Activated T-helper 17 cell treated with anti-CD3 and anti-CD28 coated beads, Interleukin-2, amount 50 U/mL, for 72 hours (primary cell): Measurements from ENCODE around the gene VSNL1. TPM values are rescaled to one million over a fixed set of nuclear protein-coding genes. Genes with fewer than 3 reads are reported as not detected.

Source experiments
- ATAC-seq: fragments of 150-1000 bp; cut with Tn5 transposase; replicated peaks from 2 replicates; pipeline ENCODE4 v1.10.0; 2021; ENCODE audit warnings: mild to moderate bottlenecking, moderate library complexity
- H3K27ac Mint-ChIP-seq: one replicate; pipeline ENCODE4 v1.8.0; 2022; ENCODE audit warnings: mixed read lengths
- H3K27me3 Mint-ChIP-seq: one replicate; pipeline ENCODE4 v1.8.0; 2022; ENCODE audit warnings: mixed read lengths
- H3K36me3 Mint-ChIP-seq: one replicate; pipeline ENCODE4 v1.8.0; 2022; ENCODE audit warnings: low read depth, mild to moderate bottlenecking, mixed read lengths
- H3K4me1 Mint-ChIP-seq: one replicate; pipeline ENCODE4 v1.8.0; 2022; ENCODE audit warnings: mixed read lengths
- H3K4me3 Mint-ChIP-seq: one replicate; pipeline ENCODE4 v1.8.0; 2022; ENCODE audit warnings: mild to moderate bottlenecking, mixed read lengths
- H3K9me3 Mint-ChIP-seq: one replicate; pipeline ENCODE4 v1.8.0; 2022; ENCODE audit warnings: mixed read lengths
- total RNA-seq, 2 donors: library from RNA; stranded (reverse); gene quantifications; one replicate each; pipeline ENCODE4 v1.2.3, GENCODE V29; 2022

The VSNL1 gene
- not detected for total RNA-seq

DNA sequence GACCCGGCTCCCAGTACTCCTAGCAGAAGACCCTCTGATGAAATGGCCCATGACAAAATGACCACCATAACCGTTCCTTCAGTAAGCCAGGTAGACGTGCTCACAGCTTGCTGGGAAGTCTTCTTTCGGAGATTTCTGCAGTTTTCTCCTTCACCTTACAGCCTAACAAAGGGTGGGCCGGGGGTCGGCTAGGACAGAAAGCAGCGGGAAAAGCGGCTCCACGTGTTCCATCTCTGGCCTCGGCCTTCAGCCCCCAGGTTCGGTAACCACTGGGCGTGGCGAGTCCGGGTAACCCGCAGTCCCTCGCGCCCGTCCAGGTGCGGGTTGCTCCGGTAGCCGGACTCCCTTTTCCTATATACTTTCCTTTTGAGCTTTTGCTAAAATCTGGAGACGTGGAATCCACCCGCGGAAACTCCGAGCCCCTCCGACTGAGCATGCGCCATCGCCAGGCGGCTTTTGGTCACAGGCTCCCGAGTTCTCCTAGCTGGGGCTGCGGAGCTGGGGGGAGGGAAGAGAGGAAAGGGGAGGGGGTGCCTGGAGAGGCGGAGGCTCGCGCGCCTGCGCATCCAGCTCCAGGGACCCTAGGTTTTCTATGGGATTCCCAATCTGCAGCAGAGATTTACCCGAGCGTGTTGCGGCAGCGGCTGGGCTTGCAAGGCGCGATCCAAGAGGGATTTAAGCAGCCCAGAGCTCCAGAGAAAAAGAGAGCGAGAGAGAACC, at the start of gene VSNL1:
Gene VSNL1, plus strand, starts transcription at position 604 of the 720 bp plus-strand sequence. CDS start 51,379 bp downstream, outside the sequence.
- Mint-ChIP-seq H3K4me1 (peaks cover 8% of the 10 kb centered on the region), H3K9me3 (peaks cover 5% of the 10 kb centered on the region), H3K36me3 (no peaks in the 10 kb centered on the region), H3K27ac (no peak within 1 kb of the TSS), H3K27me3 (peaks cover 52% of the 10 kb centered on the region), H3K4me3 (no peak within 1 kb of the TSS)
- no peak for ATAC-seq

DNA sequence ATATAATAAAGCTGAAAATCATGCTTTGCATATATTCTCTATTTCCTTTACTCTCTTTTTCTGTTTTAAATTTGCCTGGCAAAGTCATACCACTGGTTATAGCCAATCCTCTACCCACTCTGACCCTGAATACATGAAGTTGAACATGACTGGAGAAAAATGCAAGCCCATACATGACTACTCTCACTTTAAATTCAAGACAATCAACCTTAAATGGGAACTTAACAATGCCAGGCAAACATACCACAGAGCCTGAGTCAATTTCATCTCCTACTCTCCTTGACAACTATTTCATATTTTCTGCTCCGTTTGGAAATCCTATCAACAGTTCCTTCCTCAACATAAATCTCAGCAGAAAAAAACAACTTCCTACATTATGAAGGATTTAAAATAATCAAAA, 44.9 kb upstream of the VSNL1 start:
- no peak for ATAC-seq
- Mint-ChIP-seq H3K36me3 (no peaks in the 10 kb centered on the region), H3K4me3 (no peak overlapping the region), H3K27ac (no peak overlapping the region), H3K4me1 (no peaks in the 10 kb centered on the region), H3K27me3 (no peaks in the 10 kb centered on the region), H3K9me3 (no peaks in the 10 kb centered on the region)

GRCh38 chr2:17497718-17498117, 42.8 kb upstream of the VSNL1 start:
- H3K9me3 Mint-ChIP-seq = no peaks in the 10 kb centered on the region
- no peak overlapping the region for H3K4me3 Mint-ChIP-seq
- H3K27me3 Mint-ChIP-seq = no peaks in the 10 kb centered on the region
- no peak overlapping the region for H3K27ac Mint-ChIP-seq
- no peaks in the 10 kb centered on the region for H3K36me3 Mint-ChIP-seq
- no peaks in the 10 kb centered on the region for H3K4me1 Mint-ChIP-seq
- ATAC-seq = no peak

- Mint-ChIP-seq H3K27ac (no peak overlapping the region), H3K36me3 (no peaks in the 10 kb centered on the region), H3K4me3 (no peak overlapping the region), H3K27me3 (no peaks in the 10 kb centered on the region), H3K9me3 (peaks cover 4% of the 10 kb centered on the region), H3K4me1 (no peaks in the 10 kb centered on the region)
- ATAC-seq = no peak
Observed at GRCh38 chr2:17506736-17507616, 33.5 kb upstream of the VSNL1 start.

- no peaks in the 10 kb centered on the region for H3K36me3 Mint-ChIP-seq
- no peak overlapping the region for H3K4me3 Mint-ChIP-seq
- ATAC-seq = no peak
- H3K9me3 Mint-ChIP-seq = peaks cover 3% of the 10 kb centered on the region
- no peak overlapping the region for H3K27ac Mint-ChIP-seq
- peaks cover 11% of the 10 kb centered on the region for H3K27me3 Mint-ChIP-seq
- no peaks in the 10 kb centered on the region for H3K4me1 Mint-ChIP-seq
Observed at GRCh38 chr2:17515652-17516051, 24.8 kb upstream of the VSNL1 start.

GRCh38 chr2:17517481-17518211, 22.9 kb upstream of the VSNL1 start:
- H3K4me3 Mint-ChIP-seq = no peak overlapping the region
- no peaks in the 10 kb centered on the region for H3K4me1 Mint-ChIP-seq
- peaks cover 3% of the 10 kb centered on the region for H3K9me3 Mint-ChIP-seq
- H3K27ac Mint-ChIP-seq = no peak overlapping the region
- H3K27me3 Mint-ChIP-seq = peaks cover 11% of the 10 kb centered on the region
- H3K36me3 Mint-ChIP-seq = no peaks in the 10 kb centered on the region
- ATAC-seq = no peak

DNA sequence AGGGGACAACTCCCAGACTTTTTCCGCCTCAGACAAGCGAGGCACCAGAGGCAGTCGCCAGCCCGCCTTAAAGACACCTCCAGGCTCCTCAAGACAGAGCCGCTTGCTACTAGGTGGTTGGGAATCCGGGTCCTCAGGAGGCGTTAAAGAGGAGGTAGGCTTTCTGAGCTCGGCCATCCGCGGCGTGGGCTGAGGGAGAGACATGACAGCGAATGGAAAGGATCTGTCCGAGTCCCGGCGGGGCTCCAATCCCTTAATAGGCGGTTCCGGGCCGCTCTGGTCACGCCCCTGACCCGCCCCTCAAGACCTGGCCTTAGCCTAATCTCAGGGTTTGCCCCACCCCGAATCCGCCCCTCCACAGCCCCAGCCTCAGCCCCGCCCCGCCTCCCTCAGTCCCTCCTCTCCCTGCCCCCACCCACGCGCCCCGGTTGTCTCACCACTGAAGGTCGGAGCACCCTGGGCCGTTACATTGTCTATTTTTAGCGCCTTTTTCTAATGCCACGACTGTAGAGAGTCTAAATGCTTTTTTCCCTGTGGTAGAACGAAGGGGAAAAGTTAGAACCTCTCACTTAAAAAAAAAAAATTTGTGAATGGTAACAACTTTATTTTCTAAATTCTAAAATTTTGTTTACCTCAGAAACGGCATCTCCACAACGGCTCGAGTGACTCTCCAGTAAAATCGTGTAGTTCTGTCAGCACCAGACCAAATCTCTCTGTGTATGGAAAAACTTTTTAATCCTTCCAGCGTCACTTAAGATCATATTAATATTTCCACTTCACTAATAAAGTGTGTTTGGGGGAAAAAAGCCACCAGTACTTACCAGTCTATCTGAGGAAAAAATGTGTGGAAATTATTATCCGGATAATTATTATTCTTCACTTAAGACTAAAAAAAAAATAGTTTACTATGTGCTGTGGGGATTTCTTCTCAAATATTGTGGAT, 22.0 kb upstream of the VSNL1 start, which contains the start of gene RAD51AP2:
Gene RAD51AP2, minus strand, starts transcription at position 229 of the 943 bp plus-strand sequence. Its CDS starts 25 bp downstream, at position 204.
- H3K27ac Mint-ChIP-seq = no peak within 1 kb of the TSS
- H3K9me3 Mint-ChIP-seq = peaks cover 3% of the 10 kb centered on the region
- peaks cover 11% of the 10 kb centered on the region for H3K27me3 Mint-ChIP-seq
- H3K4me1 Mint-ChIP-seq = no peaks in the 10 kb centered on the region
- no peaks in the 10 kb centered on the region for H3K36me3 Mint-ChIP-seq
- H3K4me3 Mint-ChIP-seq = no peak within 1 kb of the TSS
- ATAC-seq = no peak

- Mint-ChIP-seq H3K4me1 (no peaks in the 10 kb centered on the region), H3K36me3 (no peaks in the 10 kb centered on the region), H3K27me3 (peaks cover 11% of the 10 kb centered on the region), H3K9me3 (no peaks in the 10 kb centered on the region), H3K27ac (no peak overlapping the region), H3K4me3 (no peak overlapping the region)
- no peak for ATAC-seq
Observed at GRCh38 chr2:17519486-17519885, 21.0 kb upstream of the VSNL1 start.

- H3K4me3 Mint-ChIP-seq = no peak overlapping the region
- no peak overlapping the region for H3K27ac Mint-ChIP-seq
- H3K4me1 Mint-ChIP-seq = no peaks in the 10 kb centered on the region
- no peaks in the 10 kb centered on the region for H3K36me3 Mint-ChIP-seq
- H3K27me3 Mint-ChIP-seq = peaks cover 11% of the 10 kb centered on the region
- no peaks in the 10 kb centered on the region for H3K9me3 Mint-ChIP-seq
- ATAC-seq = no peak
Observed at GRCh38 chr2:17520761-17521160, 19.7 kb upstream of the VSNL1 start.

GRCh38 chr2:17521621-17522020, 18.9 kb upstream of the VSNL1 start:
- no peaks in the 10 kb centered on the region for H3K36me3 Mint-ChIP-seq
- H3K4me3 Mint-ChIP-seq = no peak overlapping the region
- H3K4me1 Mint-ChIP-seq = no peaks in the 10 kb centered on the region
- H3K9me3 Mint-ChIP-seq = no peaks in the 10 kb centered on the region
- no peak overlapping the region for H3K27ac Mint-ChIP-seq
- no peak for ATAC-seq
- peaks cover 11% of the 10 kb centered on the region for H3K27me3 Mint-ChIP-seq

DNA sequence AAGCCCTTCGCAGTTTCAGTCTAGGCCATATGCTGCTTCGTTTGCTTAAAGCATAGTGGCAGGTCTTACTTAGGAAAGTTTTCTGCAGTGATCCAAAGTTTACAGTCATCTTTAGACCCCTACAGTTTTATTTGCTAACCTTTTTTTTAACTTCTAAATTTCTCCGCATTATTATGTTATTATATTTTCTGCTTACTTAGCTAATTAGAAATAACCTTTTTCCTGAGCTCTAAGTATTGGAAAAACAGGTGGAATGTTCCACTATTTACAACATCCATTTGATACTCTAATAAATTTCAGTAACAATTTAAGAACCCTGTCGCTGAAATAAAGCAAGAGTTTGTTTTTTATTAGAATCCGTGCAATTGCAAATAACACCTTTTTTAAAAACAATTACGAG, 18.2 kb upstream of the VSNL1 start:
- H3K4me1 Mint-ChIP-seq = no peaks in the 10 kb centered on the region
- H3K27me3 Mint-ChIP-seq = peaks cover 11% of the 10 kb centered on the region
- no peaks in the 10 kb centered on the region for H3K36me3 Mint-ChIP-seq
- H3K27ac Mint-ChIP-seq = no peak overlapping the region
- H3K4me3 Mint-ChIP-seq = no peak overlapping the region
- no peak for ATAC-seq
- no peaks in the 10 kb centered on the region for H3K9me3 Mint-ChIP-seq

DNA sequence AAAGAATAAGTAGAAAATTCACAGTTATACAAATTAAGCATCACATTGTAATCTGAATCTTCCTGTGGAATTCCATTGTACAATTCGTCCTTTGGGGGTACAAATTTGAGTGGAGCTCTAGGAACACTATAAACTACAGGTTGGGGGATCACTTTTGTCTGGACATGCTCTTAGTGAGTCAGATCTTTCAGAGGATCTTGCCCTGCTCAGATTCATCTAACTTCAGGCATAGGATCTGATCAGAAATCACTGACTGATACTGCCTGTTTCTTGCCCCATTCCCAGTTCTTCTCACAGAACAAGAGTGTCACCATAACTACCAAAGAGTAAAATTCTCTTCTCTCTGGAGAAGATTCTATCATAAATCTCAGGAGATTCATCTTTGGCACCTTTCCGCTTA, 10.7 kb upstream of the VSNL1 start:
- no peak for ATAC-seq
- H3K4me1 Mint-ChIP-seq = no peaks in the 10 kb centered on the region
- no peaks in the 10 kb centered on the region for H3K27me3 Mint-ChIP-seq
- H3K27ac Mint-ChIP-seq = no peak overlapping the region
- H3K36me3 Mint-ChIP-seq = no peaks in the 10 kb centered on the region
- H3K4me3 Mint-ChIP-seq = no peak overlapping the region
- no peaks in the 10 kb centered on the region for H3K9me3 Mint-ChIP-seq

DNA sequence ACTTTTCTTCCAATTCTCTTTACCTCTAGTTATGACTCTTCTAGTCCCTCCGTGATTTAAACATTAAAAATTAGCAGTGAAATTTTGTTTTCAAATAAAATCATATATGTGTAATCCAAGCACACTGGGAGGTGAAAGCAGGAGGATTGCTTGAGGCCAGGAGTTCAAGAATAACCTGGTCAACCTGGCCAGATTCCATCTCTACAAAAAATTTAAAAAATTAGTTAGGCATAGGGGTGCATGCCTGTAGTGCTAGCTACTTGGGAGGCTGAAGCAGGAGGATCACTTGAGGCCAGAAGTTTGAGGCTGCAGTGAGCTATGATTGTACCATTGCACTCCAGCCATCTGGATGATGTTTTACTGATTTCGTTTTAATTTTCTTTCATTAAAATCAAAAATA, 7.0 kb upstream of the VSNL1 start:
- Mint-ChIP-seq H3K4me3 (no peak overlapping the region), H3K27me3 (peaks cover 22% of the 10 kb centered on the region), H3K4me1 (no peaks in the 10 kb centered on the region), H3K27ac (no peak overlapping the region), H3K36me3 (no peaks in the 10 kb centered on the region), H3K9me3 (no peaks in the 10 kb centered on the region)
- no peak for ATAC-seq

DNA sequence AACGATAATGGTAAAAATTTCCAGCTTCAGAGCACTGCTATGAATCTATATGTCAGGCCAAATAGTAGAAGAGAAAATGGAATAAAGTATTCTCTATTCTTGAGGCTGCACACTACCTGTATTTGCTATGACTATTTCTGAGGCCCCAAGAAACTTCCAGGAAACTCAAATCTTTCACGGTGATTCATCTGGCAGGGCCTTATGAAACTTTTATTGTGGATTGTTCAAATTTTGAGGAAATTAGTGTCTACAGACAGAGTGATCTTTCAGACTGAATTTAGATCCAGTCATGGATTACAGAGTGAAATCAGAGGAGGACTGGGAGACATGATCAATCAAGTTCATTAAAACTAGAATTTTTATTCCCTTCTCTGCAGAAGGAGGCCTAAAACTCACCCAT, 4.1 kb upstream of the VSNL1 start:
- Mint-ChIP-seq H3K27me3 (peaks cover 42% of the 10 kb centered on the region), H3K36me3 (no peaks in the 10 kb centered on the region), H3K4me1 (peaks cover 8% of the 10 kb centered on the region), H3K9me3 (peaks cover 5% of the 10 kb centered on the region), H3K4me3 (no peak overlapping the region), H3K27ac (no peak overlapping the region)
- ATAC-seq = no peak
